AG09309 (cell line): ENCODE results near the gene CDH4.

Source experiments
- DNase-seq: peaks from one replicate; pipeline ENCODE4 v3.0.0-alpha.2; 2010; ENCODE audit warnings: low read depth
- H3K4me3 ChIP-seq: 2 replicates; pipeline ENCODE4 v1.5.1; 2011; ENCODE audit warnings: mild to moderate bottlenecking, low read depth, low read length, moderate library complexity; ENCODE audit not compliant: control insufficient read depth
- CTCF ChIP-seq: IDR thresholded peaks from 2 replicates; pipeline ENCODE4 v1.5.1; 2011; ENCODE audit warnings: mild to moderate bottlenecking, low read depth, low read length, inconsistent platforms; ENCODE audit not compliant: insufficient read depth, control insufficient read depth; ENCODE audit errors: missing control alignments

CDH4 gene

GRCh38 chr20:61576372-61576771 is 324.3 kb downstream of the CDH4 start:
- DNase-seq = no peak
- no peak overlapping the region for H3K4me3 ChIP-seq
- TF ChIP-seq CTCF = no peak

- TF ChIP-seq CTCF = no peak
- DNase-seq = no peak
- no peak overlapping the region for H3K4me3 ChIP-seq
These were observed 325.0 kb downstream of the CDH4 start for GRCh38 chr20:61577065-61577464.

DNA sequence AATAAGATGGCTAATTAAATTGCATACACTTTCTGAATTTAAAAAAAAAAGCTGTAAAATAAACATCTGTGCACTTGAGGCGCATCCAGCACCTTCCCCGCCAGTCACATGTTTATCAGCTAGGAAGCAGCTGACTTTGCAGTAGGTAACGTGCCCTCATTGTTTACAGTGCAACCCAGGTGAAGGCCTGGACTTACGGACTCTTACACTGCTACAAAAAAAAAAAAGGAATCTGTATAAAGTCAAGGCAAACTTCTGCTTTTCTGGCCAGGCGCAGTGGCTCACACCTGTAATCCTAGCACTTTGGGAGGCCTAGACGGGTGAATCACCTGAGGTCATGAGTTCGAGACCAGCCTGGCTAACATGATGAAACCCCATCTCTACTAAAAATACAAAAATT is 327.8 kb downstream of the CDH4 start:
- H3K4me3 ChIP-seq = no peak overlapping the region
- no peak for DNase-seq
- TF ChIP-seq CTCF = no peak

GRCh38 chr20:61580958-61581824 is 329.1 kb downstream of the CDH4 start:
- no peak overlapping the region for H3K4me3 ChIP-seq
- DNase-seq = no peak
- TF ChIP-seq CTCF = no peak

DNA sequence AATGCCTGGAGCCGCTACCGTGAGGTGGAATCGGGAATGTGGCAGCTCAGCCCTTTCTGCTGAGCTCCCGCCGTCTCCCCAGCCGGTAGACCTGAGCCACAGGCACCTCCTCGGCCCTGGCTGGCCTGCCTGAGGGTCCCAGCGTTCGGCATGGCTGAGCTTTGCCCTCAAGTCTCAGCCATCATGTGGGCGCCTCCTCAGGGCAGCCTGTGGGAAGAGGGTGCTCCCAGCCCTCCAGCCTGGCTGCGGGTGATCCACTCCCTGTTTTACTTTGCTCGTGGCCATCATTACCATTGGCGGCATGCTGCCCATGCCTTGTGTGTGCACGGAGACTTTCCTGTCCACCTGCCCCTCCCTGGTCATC is 329.7 kb downstream of the CDH4 start:
- no peak for TF ChIP-seq CTCF
- DNase-seq = no peak
- no peak overlapping the region for H3K4me3 ChIP-seq

DNA sequence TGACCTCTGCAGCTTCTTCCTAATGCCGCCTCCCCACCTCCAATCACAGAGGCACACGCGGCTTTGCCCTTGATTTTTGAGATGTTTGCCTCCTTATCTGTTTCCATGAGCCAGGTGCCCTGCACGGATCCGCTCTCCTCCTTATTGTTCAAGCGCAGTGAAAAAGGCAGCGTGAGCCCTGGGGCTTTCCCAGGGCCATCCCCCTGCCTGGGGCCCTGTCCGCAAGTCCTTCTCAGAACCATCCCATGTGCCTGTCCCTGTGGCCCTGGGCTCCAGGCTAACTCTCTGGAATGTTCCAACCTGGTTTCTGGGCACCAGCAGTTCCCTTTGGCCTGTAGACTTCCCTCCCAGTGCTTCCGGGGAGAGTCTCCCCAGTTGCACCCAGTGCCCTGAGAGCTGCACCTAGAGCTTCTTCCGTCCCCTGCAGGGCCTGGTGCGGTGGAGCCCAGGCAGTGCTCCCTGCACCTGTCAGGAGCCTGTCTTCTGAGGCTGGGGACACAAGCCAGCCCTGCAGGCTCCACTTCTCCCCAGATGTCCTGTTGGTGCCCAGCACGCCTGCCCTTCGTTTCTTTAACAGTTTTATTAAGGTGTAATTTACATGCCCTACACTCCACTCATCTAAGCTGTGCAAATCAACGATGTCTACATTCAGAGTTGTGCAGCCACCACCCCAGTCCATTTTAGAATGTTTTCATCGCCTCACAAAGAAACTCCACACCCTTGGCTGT is 330.3 kb downstream of the CDH4 start:
- no peak overlapping the region for H3K4me3 ChIP-seq
- TF ChIP-seq CTCF = no peak
- DNase-seq = no peak
